ENCODE data around the gene ZFYVE28. TPM values are rescaled to one million over a fixed set of nuclear protein-coding genes. Genes with fewer than 3 reads are reported as not detected.

The ZFYVE28 gene
- total RNA-seq, 3 donors from 2014 or later: 12.3 to 14.1 (median 13.9) TPM

DNA sequence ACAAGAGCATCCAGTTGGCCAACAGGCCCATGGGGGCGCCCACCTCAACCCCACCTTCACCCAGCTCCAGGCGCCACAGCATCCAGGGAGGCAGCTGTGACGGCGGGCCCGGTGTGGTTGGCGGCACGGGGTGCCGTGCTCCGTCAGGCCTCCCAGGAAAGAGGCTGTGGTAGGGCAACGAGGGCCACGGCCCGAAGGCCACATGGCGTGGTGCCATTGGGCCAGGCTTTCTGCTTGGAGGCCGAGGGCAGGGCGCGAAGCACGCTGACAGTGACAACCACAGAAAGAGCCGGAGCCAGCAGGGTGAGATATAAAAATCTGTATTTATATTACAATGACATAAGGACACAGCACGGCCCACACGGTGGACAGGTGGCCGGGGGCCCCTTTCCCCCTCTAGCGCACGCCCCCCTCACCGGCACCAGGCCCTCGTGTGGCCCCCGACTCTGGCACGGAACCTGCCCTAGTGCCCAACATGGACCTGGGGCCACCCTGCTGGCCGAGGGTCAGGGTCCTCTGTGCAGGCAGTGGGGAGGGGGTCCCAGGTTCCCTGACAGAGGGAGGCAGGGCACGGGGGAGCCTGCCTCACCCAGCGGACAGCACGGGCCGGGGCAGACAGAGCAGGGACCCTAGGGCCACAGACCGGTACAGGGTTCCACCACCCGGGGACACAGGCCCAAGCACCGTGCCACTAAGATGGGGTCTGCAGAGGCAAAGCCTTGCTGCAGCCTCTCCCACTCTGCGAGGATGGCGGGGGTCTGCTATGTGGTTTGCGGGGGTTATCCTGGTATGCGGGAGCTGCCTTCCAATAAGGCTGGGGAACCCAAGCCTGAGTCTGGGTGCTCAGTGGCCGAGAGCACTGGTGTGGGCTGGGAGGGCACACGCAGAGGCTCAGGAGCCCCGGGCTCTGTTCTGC is 171.1 kb downstream of the ZFYVE28 start:
- Histone ChIP-seq H3K4me1 (no peaks in the 10 kb centered on the region), H3K36me3 (no peaks in the 10 kb centered on the region)
- TF ChIP-seq POLR2AphosphoS5 (IDR thresholded peaks at IDR 0.05) (no peak), POLR2A (IDR thresholded peaks at IDR 0.05) (no peak)

GRCh38 chr4:2246384-2247127 is 171.9 kb downstream of the ZFYVE28 start:
- Histone ChIP-seq H3K9me3 (no peaks in the 10 kb centered on the region), H3K27me3 (no peaks in the 10 kb centered on the region), H3K4me3 (no peak overlapping the region), H3K27ac (peak overlapping the region in 1 of 2 donors; percentile 77), H3K36me3 (no peaks in the 10 kb centered on the region), H3K4me1 (no peaks in the 10 kb centered on the region)
- peak in 1 of 2 donors; percentile 15 for DNase-seq (ENCODE audit: low spot score in 2 of 2)
- TF ChIP-seq, protein P1, sequence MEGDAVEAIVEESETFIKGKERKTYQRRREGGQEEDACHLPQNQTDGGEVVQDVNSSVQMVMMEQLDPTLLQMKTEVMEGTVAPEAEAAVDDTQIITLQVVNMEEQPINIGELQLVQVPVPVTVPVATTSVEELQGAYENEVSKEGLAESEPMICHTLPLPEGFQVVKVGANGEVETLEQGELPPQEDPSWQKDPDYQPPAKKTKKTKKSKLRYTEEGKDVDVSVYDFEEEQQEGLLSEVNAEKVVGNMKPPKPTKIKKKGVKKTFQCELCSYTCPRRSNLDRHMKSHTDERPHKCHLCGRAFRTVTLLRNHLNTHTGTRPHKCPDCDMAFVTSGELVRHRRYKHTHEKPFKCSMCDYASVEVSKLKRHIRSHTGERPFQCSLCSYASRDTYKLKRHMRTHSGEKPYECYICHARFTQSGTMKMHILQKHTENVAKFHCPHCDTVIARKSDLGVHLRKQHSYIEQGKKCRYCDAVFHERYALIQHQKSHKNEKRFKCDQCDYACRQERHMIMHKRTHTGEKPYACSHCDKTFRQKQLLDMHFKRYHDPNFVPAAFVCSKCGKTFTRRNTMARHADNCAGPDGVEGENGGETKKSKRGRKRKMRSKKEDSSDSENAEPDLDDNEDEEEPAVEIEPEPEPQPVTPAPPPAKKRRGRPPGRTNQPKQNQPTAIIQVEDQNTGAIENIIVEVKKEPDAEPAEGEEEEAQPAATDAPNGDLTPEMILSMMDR (IDR thresholded peaks at IDR 0.05): no peak
- TF ChIP-seq POLR2AphosphoS5 (IDR thresholded peaks at IDR 0.05) (no peak), POLR2A (IDR thresholded peaks at IDR 0.05) (no peak)
- intact Hi-C loops (cut with DNase I; ENCODE audit: low total_unique reads): no loop called here

More for the DNA sequence above, 171.1 kb downstream of the ZFYVE28 start:
- no peaks in the 10 kb centered on the region for H3K27me3 ChIP-seq
- no peak overlapping the region for H3K27ac ChIP-seq
- H3K9me3 ChIP-seq: no peaks in the 10 kb centered on the region
- peak in 1 of 2 donors; percentile 17 for DNase-seq (ENCODE audit: low spot score in 2 of 2)
- H3K4me3 ChIP-seq: no peak overlapping the region
- intact Hi-C loops (cut with DNase I; ENCODE audit: low total_unique reads): no loop called here

- H3K27me3 ChIP-seq: no peaks in the 10 kb centered on the region
- no peak for DNase-seq (ENCODE audit: low spot score in 2 of 2)
- H3K4me3 ChIP-seq: no peak overlapping the region
- TF ChIP-seq POLR2A (IDR thresholded peaks at IDR 0.05) (no peak), POLR2AphosphoS5 (IDR thresholded peaks at IDR 0.05) (no peak)
- TF ChIP-seq, protein P1 (IDR thresholded peaks at IDR 0.05): no peak
- peaks cover 0 to 4% of the 10 kb centered on the region in 2 donors for H3K4me1 ChIP-seq
- H3K27ac ChIP-seq: peak overlapping the region; percentile 40 to 77
- intact Hi-C loops (cut with DNase I; ENCODE audit: low total_unique reads): no loop called here
- H3K9me3 ChIP-seq: no peaks in the 10 kb centered on the region
- H3K36me3 ChIP-seq: no peaks in the 10 kb centered on the region
These were observed 172.6 kb downstream of the ZFYVE28 start for GRCh38 chr4:2245787-2246275.

GRCh38 chr4:2245057-2245786 is 173.2 kb downstream of the ZFYVE28 start:
- intact Hi-C loops (cut with DNase I; ENCODE audit: low total_unique reads): no loop called here
- H3K4me1 ChIP-seq: peaks cover 0 to 10% of the 10 kb centered on the region in 2 donors

More at GRCh38 chr4:2245057-2245786, 173.2 kb downstream of the ZFYVE28 start:
- Histone ChIP-seq H3K9me3 (no peaks in the 10 kb centered on the region), H3K27me3 (no peaks in the 10 kb centered on the region), H3K4me3 (no peak overlapping the region), H3K27ac (peak overlapping the region; percentile 40 to 77), H3K36me3 (no peaks in the 10 kb centered on the region)
- DNase-seq (ENCODE audit: low spot score in 2 of 2): peak in 1 of 2 donors; percentile 17
- TF ChIP-seq POLR2A (IDR thresholded peaks at IDR 0.05): no peak
- TF ChIP-seq POLR2AphosphoS5 (IDR thresholded peaks at IDR 0.05): no peak
- TF ChIP-seq, protein P1 (IDR thresholded peaks at IDR 0.05): no peak
